Measurements from ENCODE around the gene LCN10. TPM values are rescaled to one million over a fixed set of nuclear protein-coding genes. Genes with fewer than 3 reads are reported as not detected.

The LCN10 gene
- total RNA-seq, 4 donors from 2014 or later: 0.68 to 8.6 (median 3.8) TPM

DNA sequence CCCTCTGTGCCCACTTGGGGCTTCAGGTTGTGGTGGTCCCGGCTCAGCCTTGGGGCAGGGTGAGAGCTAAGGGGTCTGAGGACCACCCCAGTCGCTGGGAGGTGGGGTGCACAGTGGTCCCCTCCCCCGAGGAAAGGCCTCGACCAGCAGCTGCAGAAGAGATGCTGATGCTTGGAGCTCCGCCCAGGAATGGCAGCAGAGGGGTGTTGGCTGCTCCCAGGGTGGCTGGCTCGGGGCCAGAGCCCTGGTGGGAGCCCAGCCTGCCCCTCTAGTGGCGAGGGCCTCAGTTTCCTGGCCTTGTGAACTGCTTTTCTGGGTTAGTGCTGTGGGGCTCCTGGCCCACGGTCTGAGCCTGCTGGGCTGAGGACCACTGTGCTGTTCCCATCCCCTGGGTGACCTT lies 29.2 kb downstream of the LCN10 start:
- TF ChIP-seq, protein P1, sequence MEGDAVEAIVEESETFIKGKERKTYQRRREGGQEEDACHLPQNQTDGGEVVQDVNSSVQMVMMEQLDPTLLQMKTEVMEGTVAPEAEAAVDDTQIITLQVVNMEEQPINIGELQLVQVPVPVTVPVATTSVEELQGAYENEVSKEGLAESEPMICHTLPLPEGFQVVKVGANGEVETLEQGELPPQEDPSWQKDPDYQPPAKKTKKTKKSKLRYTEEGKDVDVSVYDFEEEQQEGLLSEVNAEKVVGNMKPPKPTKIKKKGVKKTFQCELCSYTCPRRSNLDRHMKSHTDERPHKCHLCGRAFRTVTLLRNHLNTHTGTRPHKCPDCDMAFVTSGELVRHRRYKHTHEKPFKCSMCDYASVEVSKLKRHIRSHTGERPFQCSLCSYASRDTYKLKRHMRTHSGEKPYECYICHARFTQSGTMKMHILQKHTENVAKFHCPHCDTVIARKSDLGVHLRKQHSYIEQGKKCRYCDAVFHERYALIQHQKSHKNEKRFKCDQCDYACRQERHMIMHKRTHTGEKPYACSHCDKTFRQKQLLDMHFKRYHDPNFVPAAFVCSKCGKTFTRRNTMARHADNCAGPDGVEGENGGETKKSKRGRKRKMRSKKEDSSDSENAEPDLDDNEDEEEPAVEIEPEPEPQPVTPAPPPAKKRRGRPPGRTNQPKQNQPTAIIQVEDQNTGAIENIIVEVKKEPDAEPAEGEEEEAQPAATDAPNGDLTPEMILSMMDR (IDR thresholded peaks at IDR 0.05; ENCODE audit: low read depth): no peak

DNA sequence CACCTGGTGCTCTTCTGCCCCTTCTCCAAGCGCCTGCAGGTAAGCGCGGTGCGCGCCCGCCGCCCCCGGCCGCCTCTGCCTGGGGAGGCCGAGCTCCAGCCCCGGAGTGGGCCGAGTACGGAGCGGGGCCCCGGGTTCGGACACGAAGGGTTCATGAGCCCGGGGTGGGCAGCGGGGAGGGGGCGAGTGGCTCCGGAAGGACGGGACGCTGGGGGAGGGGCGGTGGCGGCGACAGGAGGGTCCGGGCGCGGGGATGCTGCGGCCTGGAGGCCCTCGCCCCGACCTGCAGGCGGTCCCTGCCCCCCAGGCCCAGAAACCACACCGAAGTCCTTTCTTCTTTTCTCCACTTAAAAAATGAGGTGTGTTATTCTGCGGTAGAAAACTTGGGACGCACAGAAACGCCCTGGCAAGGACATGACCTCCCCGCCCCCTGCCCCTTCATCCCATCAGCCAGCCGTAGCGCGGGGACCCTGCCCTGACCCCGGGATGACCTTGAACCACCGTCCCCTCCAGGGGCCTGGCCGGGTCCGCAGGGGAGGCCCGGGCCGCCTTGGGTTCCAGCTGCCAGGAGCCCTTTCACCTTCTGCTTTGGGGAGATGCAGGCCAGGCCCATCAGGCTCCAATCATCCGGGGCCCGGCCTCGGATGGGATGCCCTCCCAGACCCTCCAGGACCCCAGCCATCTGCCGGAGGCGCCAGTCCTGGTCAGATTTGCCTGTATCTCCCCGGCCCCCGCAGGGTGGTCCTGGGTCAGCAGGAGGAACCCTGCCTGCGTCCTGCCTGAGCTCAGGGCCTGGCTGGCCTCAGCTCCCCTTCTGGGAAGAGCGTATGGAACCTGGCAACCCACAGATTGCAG lies 29.8 kb downstream of the LCN10 start:
- TF ChIP-seq, protein P1 (IDR thresholded peaks at IDR 0.05; ENCODE audit: low read depth): no peak

DNA sequence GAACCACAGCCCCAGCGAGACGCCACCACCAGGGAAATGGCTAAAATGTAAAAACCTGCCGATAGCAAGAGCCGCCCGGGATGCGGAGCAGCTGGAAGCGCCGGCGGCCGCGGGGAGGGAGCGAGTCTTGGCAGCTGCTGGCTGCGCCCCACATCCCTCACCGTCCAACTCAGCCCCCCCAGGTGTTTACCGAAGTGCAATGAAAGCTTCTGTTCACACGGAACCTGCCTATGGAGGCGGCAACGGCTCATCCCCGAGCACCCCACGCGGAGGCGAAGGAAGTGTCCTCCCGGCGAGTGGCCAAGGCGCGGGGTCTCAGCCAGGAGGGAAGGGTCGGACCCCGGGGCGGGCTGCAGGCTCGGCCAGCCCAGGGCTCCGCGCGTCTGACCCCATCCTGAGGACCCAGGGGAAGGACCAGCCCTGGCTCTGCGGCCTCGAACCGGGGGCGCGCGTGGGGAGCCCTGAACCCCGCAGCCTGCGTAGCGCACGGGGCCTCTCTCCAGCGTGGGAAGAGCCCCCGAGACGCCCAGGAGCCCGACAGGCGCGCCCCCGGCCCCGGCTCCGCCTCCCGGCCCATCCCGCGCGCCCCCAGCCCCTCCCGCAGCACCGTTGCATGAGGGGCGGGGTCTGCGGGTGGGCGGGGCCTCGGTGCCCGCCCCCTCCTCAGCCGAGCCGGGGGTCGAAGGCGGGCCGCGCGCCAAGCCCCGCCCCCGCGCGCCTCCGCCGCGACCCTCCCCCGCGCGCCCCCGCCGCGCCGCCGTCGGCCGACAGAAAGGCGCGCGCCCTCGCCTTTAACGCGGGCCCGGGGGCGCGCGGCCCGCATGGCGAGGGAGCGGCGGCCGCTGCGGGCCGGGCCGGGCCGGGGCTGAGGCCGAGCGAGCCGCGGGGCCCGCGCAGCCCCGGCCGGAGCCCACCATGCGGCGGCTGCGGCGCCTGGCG lies 30.7 kb downstream of the LCN10 start, which contains the start of gene DIPK1B:
Gene DIPK1B, plus strand, starts transcription at position 822 of the 939 bp plus-strand sequence. Its CDS starts 94 bp downstream, at position 916.
- TF ChIP-seq, protein P1 (IDR thresholded peaks at IDR 0.05; ENCODE audit: low read depth): no peak

DNA sequence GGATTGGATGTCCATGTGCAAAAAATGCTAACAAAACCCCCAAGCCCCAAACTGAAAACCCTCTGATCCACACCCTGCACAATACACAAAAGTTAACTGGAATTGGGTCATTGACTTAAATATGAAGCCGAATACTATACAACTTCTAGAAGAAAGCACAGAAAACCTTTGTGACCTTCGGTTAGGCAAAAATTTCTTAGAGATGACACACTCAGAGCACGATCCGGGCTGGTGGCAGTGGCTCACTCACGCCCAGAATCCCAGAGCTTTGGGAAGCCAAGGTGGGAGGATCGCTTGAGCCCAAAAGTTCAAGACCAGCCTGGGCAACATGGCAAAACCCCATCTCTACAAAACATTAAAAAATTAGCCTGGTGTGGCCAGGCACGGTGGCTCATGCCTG lies 32.2 kb downstream of the LCN10 start:
- TF ChIP-seq, protein P1 (IDR thresholded peaks at IDR 0.05; ENCODE audit: low read depth): no peak

DNA sequence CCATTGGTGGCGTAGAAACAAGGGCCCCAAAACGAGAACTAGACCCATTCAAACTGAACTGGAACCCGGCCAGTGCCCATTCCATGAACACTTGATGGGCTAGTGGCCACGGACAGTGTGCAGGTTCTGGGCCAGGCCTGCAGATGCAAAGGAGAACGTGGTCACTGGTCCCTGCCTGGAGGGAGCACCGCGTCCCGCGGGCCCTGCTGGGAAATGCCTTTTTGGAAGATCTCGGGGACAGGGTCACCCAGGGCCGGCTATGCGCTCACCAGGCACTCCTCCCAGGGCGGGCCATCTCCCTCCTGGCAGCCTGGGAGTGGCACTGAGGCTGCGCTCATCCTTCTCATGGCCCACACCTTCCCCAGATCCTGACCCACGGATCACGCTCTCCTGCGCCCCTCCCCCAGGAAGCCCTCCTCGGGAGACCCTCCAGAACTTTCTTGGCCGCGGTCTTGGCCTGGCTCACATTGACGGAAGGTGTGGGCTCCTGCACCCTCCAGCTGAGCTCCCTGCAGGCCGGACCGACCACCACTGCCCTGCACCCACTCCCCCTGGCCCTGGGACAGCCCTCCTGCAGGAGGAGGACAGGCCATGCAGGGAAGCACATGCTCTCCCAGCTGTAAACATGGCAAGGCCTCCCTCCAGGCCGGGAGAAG lies 33.2 kb downstream of the LCN10 start:
- TF ChIP-seq, protein P1 (IDR thresholded peaks at IDR 0.05; ENCODE audit: low read depth): no peak

DNA sequence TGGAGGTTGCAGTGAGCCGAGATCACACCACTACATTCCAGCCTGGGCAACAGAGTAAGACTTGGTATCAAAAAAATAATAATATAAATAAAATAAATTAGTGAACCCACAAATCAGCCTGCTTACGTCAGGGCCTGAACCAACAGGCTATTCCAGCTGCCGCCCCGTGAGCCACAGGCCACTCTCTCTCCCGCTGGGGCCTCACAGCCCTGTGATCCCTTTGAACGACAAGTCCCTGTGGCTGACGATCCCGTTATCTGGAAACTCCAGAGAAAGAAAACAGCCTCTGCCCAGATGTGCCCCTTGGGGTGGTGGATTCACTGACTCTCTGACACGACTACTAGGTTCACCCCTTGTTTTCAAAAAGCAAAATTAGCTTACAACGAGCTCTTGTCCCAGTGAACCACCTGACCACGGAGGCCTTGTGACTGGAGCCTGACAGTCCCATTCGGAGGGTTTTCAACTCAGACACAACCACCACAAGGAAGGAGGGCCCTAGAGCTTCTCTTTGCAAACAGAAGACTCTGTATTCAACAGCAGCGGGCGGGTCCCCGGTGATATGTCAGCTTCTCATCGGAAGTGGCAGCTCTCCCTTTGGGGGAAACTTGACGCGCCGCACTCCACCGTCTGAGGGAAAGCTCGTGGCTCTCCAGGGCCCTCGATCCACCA lies 34.8 kb downstream of the LCN10 start:
- TF ChIP-seq, protein P1 (IDR thresholded peaks at IDR 0.05; ENCODE audit: low read depth): no peak

Data from subcutaneous adipose tissue (tissue), 4 donors.